A549 (cell line): ENCODE measurements around the gene ETS2. TPM values are rescaled to one million over a fixed set of nuclear protein-coding genes. Genes with fewer than 3 reads are reported as not detected.

Experiments used
- ATAC-seq, 2 experiments: fragments of 200-7000 bp in 1 of 2; fragments of >200 bp in 1 of 2; cut with Nextera tagmentation in 1 of 2; cut with Tn5 transposase in 1 of 2; 3 replicates each; pipeline versions ENCODE4 v1.8.0 to v1.9.1; 2018 to 2020; ENCODE audit warnings: mild to moderate bottlenecking in 1 of 2, moderate library complexity in 1 of 2
- CTCF ChIA-PET: fragments of 300-600 bp; sonication (Branson Sonifier 250); formaldehyde crosslinking; extraction: SDS; loops from one replicate; lab custom pipeline; 2021; ENCODE audit warnings: antibody characterized with exemption, inconsistent platforms; lab: Yijun Ruan, JAX
- POLR2A ChIA-PET: fragments of 350-600 bp; formaldehyde crosslinking; extraction: SDS; loops from one replicate; lab custom pipeline; 2021; ENCODE audit warnings: antibody characterized with exemption, inconsistent platforms; lab: Yijun Ruan, JAX
- DNase-seq, 2 experiments: peaks; one replicate each; pipeline versions ENCODE4 v3.0.0 to v3.0.0-alpha.2; 2011 to 2016; ENCODE audit warnings: low read depth in 1 of 2, low spot score in 1 of 2
- FAIRE-seq: peaks from 2 replicates; lab custom pipeline; 2011; peaks lifted over from hg19 to GRCh38; lab: Jason Lieb, UNC
- H3K27ac ChIP-seq, 2 experiments: fragments of >200 bp; sonication (Bioruptor Twin); formaldehyde crosslinking; 3 replicates each; pipeline ENCODE4 v1.5.1; 2016 to 2017
- H3K4me1 ChIP-seq: fragments of >200 bp; sonication (Bioruptor Twin); formaldehyde crosslinking; 3 replicates; pipeline ENCODE4 v1.6.1; 2016
- H3K4me2 ChIP-seq: fragments of >200 bp; sonication (Bioruptor Twin); formaldehyde crosslinking; 3 replicates; pipeline ENCODE4 v1.6.1; 2016
- H3K4me3 ChIP-seq: fragments of >200 bp; sonication (Bioruptor Twin); formaldehyde crosslinking; 3 replicates; pipeline ENCODE4 v1.5.1; 2016
- H3K9me3 ChIP-seq: fragments of >200 bp; sonication (Bioruptor Twin); formaldehyde crosslinking; 3 replicates; pipeline ENCODE4 v1.6.1; 2016
- BHLHE40 ChIP-seq: IDR thresholded peaks from 2 replicates; pipeline ENCODE4 v1.6.1; 2012; ENCODE audit warnings: low read depth, low read length, inconsistent platforms
- CBX8 ChIP-seq: fragments of 200-600 bp; sonication (generic); IDR thresholded peaks from 2 replicates; pipeline ENCODE4 v1.6.1; 2016
- CEBPB ChIP-seq, 2 experiments: fragments of >200 bp in 1 of 2; sonication (Bioruptor Twin) in 1 of 2; formaldehyde crosslinking in 1 of 2; IDR thresholded peaks; 2 replicates each; pipeline ENCODE4 v1.6.1; 2012 to 2016
- E2F6 ChIP-seq: IDR thresholded peaks from 2 replicates; pipeline ENCODE4 v1.6.1; 2012; ENCODE audit warnings: low read depth, borderline replicate concordance
- EHMT2 ChIP-seq: fragments of 200-600 bp; sonication (generic); IDR thresholded peaks from 2 replicates; pipeline ENCODE4 v1.6.1; 2016; ENCODE audit warnings: antibody characterized with exemption, low read depth, mild to moderate bottlenecking, moderate library complexity
- EP300 ChIP-seq, 2 experiments: fragments of >200 bp; sonication (Bioruptor Twin); formaldehyde crosslinking; IDR thresholded peaks; 2 replicates in 1 of 2; 3 replicates in 1 of 2; pipeline ENCODE4 v1.6.1; 2016 to 2017
- FOSB ChIP-seq: fragments of 250-450 bp; sonication (Bioruptor Pico); IDR thresholded peaks from 2 replicates; pipeline ENCODE4 v1.5.0; 2020; ENCODE audit warnings: mild to moderate bottlenecking, moderate library complexity
- FOXS1 ChIP-seq: fragments of 250-450 bp; sonication (Bioruptor Pico); IDR thresholded peaks from 2 replicates; pipeline ENCODE4 v1.5.0; 2020; ENCODE audit warnings: mild to moderate bottlenecking, moderate library complexity
- GATA3 ChIP-seq: IDR thresholded peaks from 2 replicates; pipeline ENCODE4 v1.6.1; 2012; ENCODE audit warnings: borderline replicate concordance
- HEYL ChIP-seq: fragments of 250-450 bp; sonication (Bioruptor Pico); IDR thresholded peaks from 2 replicates; pipeline ENCODE4 v1.8.0; 2021; ENCODE audit warnings: mild to moderate bottlenecking, moderate library complexity
- HOXB5 ChIP-seq: fragments of 250-450 bp; sonication (Bioruptor Pico); IDR thresholded peaks from 2 replicates; pipeline ENCODE4 v1.5.0; 2020; ENCODE audit warnings: mild to moderate bottlenecking, moderate library complexity
- JUN ChIP-seq, 2 experiments: fragments of >200 bp; sonication (Bioruptor Twin); formaldehyde crosslinking; IDR thresholded peaks; 2 replicates in 1 of 2; 3 replicates in 1 of 2; pipeline ENCODE4 v1.6.1; 2016 to 2017
- JUNB ChIP-seq: fragments of >200 bp; sonication (Bioruptor Twin); formaldehyde crosslinking; IDR thresholded peaks from 2 replicates; pipeline ENCODE4 v1.6.1; 2016
- KDM5A ChIP-seq: fragments of 200-600 bp; sonication (generic); IDR thresholded peaks from 2 replicates; pipeline ENCODE4 v1.6.1; 2016; ENCODE audit warnings: antibody characterized with exemption, mild to moderate bottlenecking
- MAZ ChIP-seq: fragments of 150-350 bp; IDR thresholded peaks from 2 replicates; pipeline ENCODE4 v1.6.1; 2014; ENCODE audit warnings: antibody characterized with exemption, low read depth, low read length, borderline replicate concordance
- MYC ChIP-seq: IDR thresholded peaks from 2 replicates; pipeline ENCODE4 v1.6.1; 2012; ENCODE audit warnings: mild to moderate bottlenecking, inconsistent platforms, low read length, improper control_type of control experiment, borderline replicate concordance
- NFE2L2 ChIP-seq: fragments of 150-350 bp; conservative IDR thresholded peaks from 2 replicates; pipeline ENCODE4 v1.6.1; 2014; ENCODE audit warnings: low read length
- NPAS2 ChIP-seq: fragments of 250-450 bp; sonication (Bioruptor Pico); IDR thresholded peaks from 2 replicates; pipeline ENCODE4 v1.8.0; 2022; ENCODE audit warnings: mild to moderate bottlenecking, moderate library complexity, borderline replicate concordance
- REST ChIP-seq: fragments of 200-600 bp; sonication (generic); IDR thresholded peaks from 2 replicates; pipeline ENCODE4 v1.6.1; 2016; ENCODE audit warnings: antibody characterized with exemption, mild to moderate bottlenecking, moderate library complexity
- RFX5 ChIP-seq: fragments of 450-650 bp; IDR thresholded peaks from 2 replicates; pipeline ENCODE4 v1.7.1; 2014; ENCODE audit warnings: antibody characterized with exemption, mild to moderate bottlenecking, moderate library complexity
- RNF2 ChIP-seq: fragments of 200-600 bp; sonication (generic); IDR thresholded peaks from 2 replicates; pipeline ENCODE4 v1.6.1; 2016; ENCODE audit warnings: low read depth, mild to moderate bottlenecking, antibody characterized with exemption, moderate library complexity, borderline replicate concordance
- SMC3 ChIP-seq: fragments of >200 bp; sonication (Bioruptor Twin); formaldehyde crosslinking; IDR thresholded peaks from 3 replicates; pipeline ENCODE4 v1.6.1; 2018; ENCODE audit warnings: inconsistent platforms
- SREBF2 ChIP-seq: fragments of 450-650 bp; IDR thresholded peaks from 2 replicates; pipeline ENCODE4 v1.6.1; 2014; ENCODE audit warnings: mild to moderate bottlenecking, moderate library complexity
- TP53 ChIP-seq: fragments of 250-450 bp; sonication (Bioruptor Pico); IDR thresholded peaks from 2 replicates; pipeline ENCODE4 v1.5.0; 2021; ENCODE audit warnings: mild to moderate bottlenecking, moderate library complexity
- ZC3H11A ChIP-seq: fragments of 450-650 bp; IDR thresholded peaks from 2 replicates; pipeline ENCODE4 v1.6.1; 2014; ENCODE audit warnings: antibody characterized with exemption, mild to moderate bottlenecking
- ZFP36 ChIP-seq: fragments of 450-650 bp; IDR thresholded peaks from 2 replicates; pipeline ENCODE4 v1.6.1; 2014; ENCODE audit warnings: borderline replicate concordance; ENCODE audit not compliant: partially characterized antibody
- ZSCAN20 ChIP-seq: fragments of 250-450 bp; sonication (Bioruptor Pico); IDR thresholded peaks from 2 replicates; pipeline ENCODE4 v1.8.0; 2022; ENCODE audit warnings: mild to moderate bottlenecking, moderate library complexity
- WGBS: methylation state at CpG from one replicate; pipeline ENCODE4 v1.1.6; 2017; ENCODE audit errors: missing lambda C conversion rate; 5-methylcytosine and 5-hydroxymethylcytosine counted together
- polyA plus RNA-seq, 4 experiments: library from polyadenylated mRNA; depleted of rRNA in 3 of 4; stranded (reverse); fragments of >200 nt; fragmentation: RNase III in 1 of 4; extraction: RNeasy Plus Mini Kit Qiagen cat#74134 plus additional on column Dnase treatment in 1 of 4; gene quantifications; 2 replicates in 3 of 4; 3 replicates in 1 of 4; pipeline ENCODE4 v1.2.3, GENCODE V29; 2011 to 2017
- TF ChIP-seq, protein P1 (sequence below): fragments of >200 bp; sonication (Bioruptor Twin); formaldehyde crosslinking; IDR thresholded peaks from 3 replicates; pipeline ENCODE4 v1.6.1; 2016

ETS2 gene
- polyA plus RNA-seq, 2 of the 4 experiments (the other 2 are of a cell fraction), result 41.6 to 45.5 TPM

- H3K9me3 ChIP-seq, result no peaks in the 10 kb centered on the region
- TF ChIP-seq EHMT2 (no peak), E2F6 (no peak), EP300 (IDR thresholded peaks at IDR 0.05) (no peak), BHLHE40 (no peak), JUNB (no peak), RNF2 (no peak), FOXS1 (CRISPR knock-in tag) (no peak), KDM5A (no peak), HEYL (no peak), SREBF2 (no peak), CEBPB (IDR thresholded peaks at IDR 0.05) (no peak), CBX8 (no peak), MAZ (no peak), HOXB5 (CRISPR knock-in tag) (no peak)
- TF ChIP-seq, protein P1, sequence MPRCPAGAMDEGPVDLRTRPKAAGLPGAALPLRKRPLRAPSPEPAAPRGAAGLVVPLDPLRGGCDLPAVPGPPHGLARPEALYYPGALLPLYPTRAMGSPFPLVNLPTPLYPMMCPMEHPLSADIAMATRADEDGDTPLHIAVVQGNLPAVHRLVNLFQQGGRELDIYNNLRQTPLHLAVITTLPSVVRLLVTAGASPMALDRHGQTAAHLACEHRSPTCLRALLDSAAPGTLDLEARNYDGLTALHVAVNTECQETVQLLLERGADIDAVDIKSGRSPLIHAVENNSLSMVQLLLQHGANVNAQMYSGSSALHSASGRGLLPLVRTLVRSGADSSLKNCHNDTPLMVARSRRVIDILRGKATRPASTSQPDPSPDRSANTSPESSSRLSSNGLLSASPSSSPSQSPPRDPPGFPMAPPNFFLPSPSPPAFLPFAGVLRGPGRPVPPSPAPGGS, result no peak
- TF ChIP-seq, all 56 proteins: peak for 0
- ChIA-PET CTCF (no interaction called here), POLR2A (no interaction called here)
- Histone ChIP-seq H3K4me1 (peaks cover 20% of the 10 kb centered on the region), H3K4me2 (no peak overlapping the region), H3K4me3 (no peak overlapping the region), H3K27ac (peak overlapping the region in 1 of 2 experiments; percentile 27; a peak in 1 of 6 replicates)
- WGBS, result 50% methylated on average over 2 of the region's 8 CpGs
- no peak for DNase-seq
- FAIRE-seq, result no peak
- no peak for ATAC-seq
Observed at GRCh38 chr21:38857152-38857825, 51.6 kb downstream of the ETS2 start.

- H3K4me3 ChIP-seq, result no peak overlapping the region
- 81% methylated on average over 8 of the region's 8 CpGs for WGBS
- no peaks in the 10 kb centered on the region for H3K9me3 ChIP-seq
- FAIRE-seq, result no peak
- ChIA-PET CTCF (no interaction called here), POLR2A (no interaction called here)
- H3K27ac ChIP-seq, result no peak overlapping the region
- no peak overlapping the region for H3K4me2 ChIP-seq
- no peak for DNase-seq
- ATAC-seq, result no peak
- peaks cover 11% of the 10 kb centered on the region for H3K4me1 ChIP-seq
- no peak for TF ChIP-seq ZFP36
- no peak for TF ChIP-seq EP300 (IDR thresholded peaks at IDR 0.05)
- TF ChIP-seq RFX5, result no peak
- TF ChIP-seq ZSCAN20 (CRISPR knock-in tag), result no peak
- no peak for TF ChIP-seq BHLHE40
- no peak for TF ChIP-seq GATA3
- no peak for TF ChIP-seq ZC3H11A
- TF ChIP-seq REST, result no peak
- no peak for TF ChIP-seq EHMT2
- no peak for TF ChIP-seq E2F6
- TF ChIP-seq TP53 (CRISPR knock-in tag), result no peak
- no peak for TF ChIP-seq JUN (IDR thresholded peaks at IDR 0.05)
- no peak for TF ChIP-seq NPAS2 (CRISPR knock-in tag)
- no peak for TF ChIP-seq NFE2L2
- no peak for TF ChIP-seq FOSB (CRISPR knock-in tag)
- no peak for TF ChIP-seq SMC3
- TF ChIP-seq MAZ, result no peak
- TF ChIP-seq MYC, result no peak
Observed at GRCh38 chr21:38858026-38858811, 52.5 kb downstream of the ETS2 start.
